AG20443 (cell line): ENCODE results near the gene SCN8A.
A peak's percentile ranks its signal among the peaks of the same experiment; 100 is the strongest.
"Not testable (repeated sequence)": the region's sequence is repeated elsewhere in the genome, so short reads cannot be mapped to it uniquely, and the experiment has no call there.

Experiments used
- DNase-seq: peaks from one replicate; pipeline ENCODE4 v3.0.0; 2012; ENCODE audit warnings: low spot score, mixed read lengths

SCN8A gene

DNA sequence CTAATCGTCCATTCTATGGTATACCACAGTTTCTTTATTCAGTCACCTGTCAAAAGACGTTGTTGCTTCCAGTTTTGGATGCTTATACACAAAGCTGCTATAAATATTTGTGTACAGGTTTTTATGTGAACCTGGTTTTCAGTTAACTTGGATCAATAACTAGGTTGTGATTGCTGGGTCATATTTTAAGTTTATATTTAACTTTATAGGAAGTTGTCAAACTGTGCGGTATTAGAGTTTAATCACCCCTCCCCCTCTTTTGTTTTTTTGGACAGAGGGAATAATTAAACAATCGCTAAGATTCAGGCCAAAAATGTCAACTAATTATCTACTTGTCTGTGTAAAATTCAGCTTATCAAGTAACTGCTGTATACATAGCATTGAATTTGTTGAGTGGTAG lies 34.3 kb downstream of the SCN8A start:
- no peak for DNase-seq

DNA sequence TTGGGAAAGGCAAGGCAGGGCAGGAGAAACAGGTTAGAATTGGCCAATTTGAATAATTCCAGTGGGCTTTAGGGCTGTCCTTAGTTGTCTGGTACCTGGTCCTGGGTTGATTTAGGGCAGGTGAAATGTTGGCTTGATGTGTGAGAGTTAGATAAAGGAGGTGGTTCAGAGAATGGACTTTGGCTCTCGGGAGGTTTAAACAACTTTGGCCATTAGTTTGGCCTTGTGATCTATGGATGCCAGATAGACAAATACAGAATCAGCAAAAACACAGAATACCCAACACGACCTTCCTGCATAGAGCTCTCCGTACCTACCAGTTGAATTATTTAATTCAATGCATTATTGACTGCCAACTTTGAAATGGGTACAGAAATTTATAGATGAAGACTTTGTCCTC lies 35.1 kb downstream of the SCN8A start:
- DNase-seq = no peak

DNA sequence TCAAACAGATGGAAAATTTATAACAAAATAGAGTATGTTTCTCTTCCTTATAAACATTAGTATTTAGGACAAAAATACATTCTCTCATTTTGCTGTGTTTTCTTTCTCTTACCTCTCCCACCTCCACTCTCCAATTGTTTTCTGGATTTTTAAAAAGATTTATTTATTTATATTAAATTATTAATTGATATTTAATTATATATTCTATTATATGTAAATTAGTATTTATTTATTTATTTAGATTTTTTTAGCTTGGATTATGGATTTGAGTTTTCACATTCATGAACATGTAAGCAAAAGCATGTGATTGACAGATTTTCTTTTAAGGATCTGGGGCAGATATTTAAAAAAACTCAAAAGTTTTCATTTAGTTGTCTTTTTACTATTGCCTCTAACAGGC lies 35.6 kb downstream of the SCN8A start:
- DNase-seq = no peak

DNA sequence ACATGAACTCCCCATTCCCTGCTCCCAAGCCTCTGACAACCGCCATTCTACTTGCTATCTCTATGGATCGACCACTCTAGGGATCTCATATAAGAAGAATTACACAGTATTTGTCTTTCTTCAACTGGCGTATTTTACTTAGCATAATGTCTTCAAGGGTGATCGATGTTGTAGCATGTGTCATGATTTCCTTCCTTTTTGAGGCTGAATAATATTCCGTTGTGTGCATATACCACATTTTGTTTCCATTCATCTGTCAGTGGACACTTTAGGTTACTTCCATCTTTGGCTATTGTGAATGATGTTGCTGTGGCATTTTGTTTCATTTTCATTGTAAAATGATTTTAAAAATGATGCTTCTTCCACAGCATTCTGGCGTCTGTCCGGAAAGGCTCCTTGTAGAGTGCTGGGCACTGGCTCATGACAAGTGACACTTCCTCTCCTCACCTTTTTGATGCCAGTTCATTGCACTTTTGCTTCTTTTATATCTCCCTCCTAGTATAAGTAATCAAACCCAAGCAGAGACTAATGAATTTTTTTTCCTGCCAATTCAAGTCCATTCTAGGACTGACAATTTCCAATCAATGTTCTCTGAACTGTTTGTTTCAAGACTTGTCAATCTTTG lies 39.3 kb downstream of the SCN8A start:
- DNase-seq = no peak

DNA sequence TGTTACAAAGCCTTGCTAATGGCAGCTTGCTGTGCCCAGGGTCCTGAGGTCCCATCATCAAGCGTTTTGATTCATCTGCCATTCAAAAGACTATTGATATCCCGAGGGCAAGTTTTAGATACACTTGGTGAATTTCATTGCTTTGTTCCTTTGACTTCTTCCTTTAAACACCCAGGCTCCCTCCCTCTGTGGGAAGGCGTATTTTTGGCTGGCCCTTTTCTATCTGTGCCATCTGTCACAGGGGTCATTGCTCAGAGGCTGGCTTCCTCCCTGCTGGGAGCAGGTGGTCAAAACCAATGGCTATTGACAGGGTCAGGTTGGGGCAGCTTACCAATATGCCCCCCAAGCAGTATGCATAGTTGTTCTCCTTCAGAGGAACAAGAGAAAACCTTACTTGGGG lies 40.0 kb downstream of the SCN8A start:
- no peak for DNase-seq

DNA sequence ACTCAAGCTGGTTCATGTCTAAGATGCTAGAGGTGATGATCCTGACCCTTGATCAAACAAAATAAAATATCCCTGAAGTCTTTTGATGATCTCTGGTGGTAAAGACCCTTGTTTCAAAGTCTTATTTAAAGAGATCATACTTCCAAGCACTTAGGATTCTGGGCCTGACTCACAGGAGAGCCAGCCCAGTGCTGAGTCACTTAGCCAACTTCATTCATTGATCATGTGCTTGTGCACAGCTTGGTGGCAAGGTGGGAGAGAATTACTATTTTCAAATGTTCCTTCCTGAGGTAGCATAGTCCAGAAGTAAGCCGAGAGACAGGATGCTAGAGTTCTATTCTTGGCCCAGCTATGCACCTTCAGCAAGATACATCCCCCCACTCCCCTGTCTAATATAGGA lies 40.6 kb downstream of the SCN8A start:
- peak; percentile 66 for DNase-seq

DNA sequence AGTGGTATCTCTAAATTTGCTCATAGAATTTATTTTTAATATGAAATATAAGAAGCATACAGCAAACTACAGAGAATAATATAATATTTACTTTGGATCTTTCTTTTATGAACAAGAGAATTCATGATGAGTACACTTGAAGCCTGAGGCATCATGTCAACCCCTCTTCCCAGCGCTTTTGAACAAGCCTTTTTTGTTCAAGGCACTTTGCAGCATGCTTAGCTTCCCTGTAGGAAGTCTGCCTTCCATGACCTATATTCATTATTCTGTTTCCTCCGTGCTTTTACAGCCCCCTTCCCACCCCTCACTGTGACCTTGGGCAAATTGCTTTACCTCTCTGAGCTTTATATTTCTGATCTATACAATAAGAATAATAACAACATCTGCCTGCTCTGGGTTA lies 41.6 kb downstream of the SCN8A start:
- no peak for DNase-seq

- DNase-seq = peak; percentile 20
These were observed 44.3 kb downstream of the SCN8A start for GRCh38 chr12:51635346-51635745.

DNA sequence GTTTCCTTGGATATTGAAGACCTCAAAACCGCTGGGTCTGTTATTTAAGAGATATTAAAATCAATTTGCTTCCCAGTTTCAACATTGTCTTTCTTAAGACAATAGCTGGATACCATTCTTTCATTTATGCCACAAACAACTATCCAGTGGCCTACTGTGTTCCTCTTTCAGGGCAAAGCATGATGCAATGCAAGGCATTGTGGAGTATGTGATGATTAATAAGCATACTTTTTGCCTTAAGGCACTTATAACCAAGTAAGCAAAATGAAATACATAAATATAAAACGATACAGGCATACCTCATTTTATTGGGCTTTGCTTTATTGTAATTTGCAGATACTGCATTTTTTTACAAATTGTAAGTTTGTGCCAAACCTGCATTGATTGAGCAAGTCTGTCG lies 45.5 kb downstream of the SCN8A start:
- peak; percentile 19 for DNase-seq

DNA sequence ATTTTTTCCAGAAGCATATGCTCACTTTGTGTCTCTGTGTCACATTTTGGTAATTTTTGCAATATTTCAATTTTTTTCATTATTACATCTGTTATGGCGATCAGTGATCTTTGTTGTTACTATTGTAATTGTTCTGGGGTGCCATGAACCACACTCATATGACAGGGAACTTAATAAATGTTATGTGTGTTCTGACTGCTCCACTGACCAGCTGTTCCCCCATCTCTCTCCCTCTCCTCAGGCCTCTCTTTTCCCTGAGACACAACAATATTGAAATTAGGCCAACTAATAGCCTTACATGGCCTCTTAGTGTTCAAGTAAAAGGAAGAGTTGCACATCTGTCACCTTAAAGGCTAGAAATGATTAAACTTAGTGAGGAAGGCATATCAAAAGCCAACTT lies 46.0 kb downstream of the SCN8A start:
- no peak for DNase-seq

DNA sequence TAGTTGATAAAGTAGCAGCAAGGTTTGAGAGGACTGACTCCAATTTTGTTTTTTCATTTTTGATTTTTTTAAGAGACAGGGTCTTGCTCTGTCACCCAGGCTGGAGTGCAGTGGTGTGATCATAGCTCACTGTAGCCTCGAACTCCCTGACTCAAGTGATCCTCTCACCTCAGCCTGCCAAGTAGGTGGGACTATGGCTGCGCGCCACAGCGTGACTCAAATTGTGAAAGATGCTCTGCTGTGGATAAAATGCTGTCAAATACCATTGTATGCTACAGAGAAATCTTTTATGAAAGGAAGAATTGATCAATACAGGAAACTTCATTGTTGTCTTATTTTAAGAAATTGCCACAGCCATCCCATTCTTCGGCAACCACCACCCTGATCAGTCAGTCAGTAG lies 48.3 kb downstream of the SCN8A start:
- no peak for DNase-seq

DNA sequence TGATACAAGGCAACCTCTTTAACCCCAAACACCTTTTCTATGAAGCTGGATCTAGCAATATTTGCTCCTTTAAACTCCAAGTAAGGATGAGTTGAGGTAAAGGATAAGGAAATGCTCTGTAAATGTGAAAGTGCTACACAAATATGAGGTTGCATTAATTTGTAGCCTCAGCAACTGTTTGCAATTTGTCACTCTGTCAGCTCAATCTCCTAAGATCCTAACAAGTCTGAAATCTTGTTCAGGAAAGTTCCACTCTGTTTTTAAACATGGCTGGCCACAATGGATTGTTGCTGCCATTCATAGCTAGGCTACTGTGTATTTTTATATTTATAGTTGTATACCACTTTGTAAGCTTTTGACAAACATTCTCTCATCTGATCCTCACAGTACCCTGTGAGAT lies 51.3 kb downstream of the SCN8A start:
- DNase-seq = no peak

DNA sequence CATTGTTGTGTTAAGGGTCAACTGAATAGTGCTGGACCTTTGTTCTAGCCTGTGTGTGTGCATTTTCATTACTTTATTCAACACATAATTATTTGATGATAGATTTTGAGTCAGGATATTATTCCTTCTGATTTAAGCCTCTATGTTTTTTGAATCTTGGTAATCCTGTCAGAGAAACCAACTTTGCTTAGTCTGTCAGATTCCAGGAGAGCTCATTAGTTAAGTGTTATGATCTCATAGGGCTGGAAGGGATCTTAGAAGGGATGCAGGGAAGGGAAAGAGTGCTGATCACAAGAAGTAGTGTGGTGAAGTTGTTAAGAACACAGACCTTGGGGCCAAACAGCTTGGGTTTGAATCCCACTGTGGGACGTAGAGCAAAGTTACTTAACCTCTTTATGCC lies 52.9 kb downstream of the SCN8A start:
- DNase-seq = no peak

- not testable (repeated sequence) for DNase-seq
These were observed 53.7 kb downstream of the SCN8A start for GRCh38 chr12:51644691-51645090.

GRCh38 chr12:51645961-51646360 lies 54.9 kb downstream of the SCN8A start:
- no peak for DNase-seq

- no peak for DNase-seq
These were observed 56.6 kb downstream of the SCN8A start for GRCh38 chr12:51647647-51648046.

GRCh38 chr12:51653431-51653830 lies 62.4 kb downstream of the SCN8A start:
- DNase-seq = no peak

DNA sequence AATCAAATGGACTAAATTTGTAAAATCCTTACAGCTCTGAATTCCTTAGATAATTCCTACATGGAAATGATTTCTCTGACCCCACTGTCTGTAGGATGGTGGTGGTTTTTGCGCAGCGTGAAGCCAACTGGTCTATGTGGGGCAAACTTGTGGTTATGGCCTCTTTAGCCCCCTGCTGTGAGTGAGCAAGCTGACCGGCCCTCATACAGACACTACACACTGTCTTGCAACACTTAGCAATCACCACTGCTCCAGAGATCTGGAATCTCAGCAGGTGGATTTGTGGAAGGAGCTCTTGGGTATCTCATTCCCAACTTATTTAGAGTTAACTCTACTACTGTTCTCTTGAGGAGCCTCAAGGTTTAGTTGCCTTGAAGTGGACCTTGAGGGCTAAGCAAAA lies 70.2 kb downstream of the SCN8A start:
- no peak for DNase-seq

DNA sequence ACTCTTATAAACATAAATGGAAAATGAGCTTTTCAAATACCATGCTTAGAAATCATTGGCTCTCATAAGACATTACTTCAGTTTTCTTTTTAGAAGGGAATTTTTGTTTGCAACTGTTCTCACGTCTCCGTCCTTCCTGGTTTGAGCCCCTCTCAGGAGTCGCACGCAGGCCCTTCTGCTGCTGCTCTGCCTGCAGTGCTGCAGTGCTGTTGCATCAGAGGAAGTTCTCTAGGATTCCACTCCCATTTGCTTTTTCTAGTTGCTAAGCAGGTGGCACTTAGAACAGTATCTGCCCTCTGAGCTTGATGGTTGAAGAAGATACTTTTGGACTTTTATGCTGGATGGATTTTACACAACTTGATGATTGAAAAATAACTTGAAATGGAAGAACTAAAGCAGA lies 70.8 kb downstream of the SCN8A start:
- DNase-seq = no peak

GRCh38 chr12:51662728-51663154 lies 71.7 kb downstream of the SCN8A start:
- no peak for DNase-seq

- DNase-seq = no peak
These were observed 72.4 kb downstream of the SCN8A start for GRCh38 chr12:51663390-51663789.

- no peak for DNase-seq
These were observed 75.7 kb downstream of the SCN8A start for GRCh38 chr12:51666696-51667095.

- DNase-seq = no peak
These were observed 76.2 kb downstream of the SCN8A start for GRCh38 chr12:51667269-51667668.

- no peak for DNase-seq
These were observed 78.2 kb downstream of the SCN8A start for GRCh38 chr12:51669271-51669670.

GRCh38 chr12:51669996-51670395 lies 79.0 kb downstream of the SCN8A start:
- no peak for DNase-seq
